ENCODE measurements around the gene KCNMA1. TPM values are rescaled to one million over a fixed set of nuclear protein-coding genes. Genes with fewer than 3 reads are reported as not detected.

KCNMA1 gene
- total RNA-seq, 1 donor from 2014 or later = 0.51 TPM

GRCh38 chr10:77378366-77379349 lies 258.9 kb downstream of the KCNMA1 start:
- DNase-seq (ENCODE audit: low read depth in 2 of 2) = no peak

- no peak for DNase-seq (ENCODE audit: low read depth in 2 of 2)
Observed at GRCh38 chr10:77377678-77378352, 259.8 kb downstream of the KCNMA1 start.

- peak in 1 of 2 donors; percentile 63 for DNase-seq (ENCODE audit: low read depth in 2 of 2)
Observed at GRCh38 chr10:77377034-77377433, 260.6 kb downstream of the KCNMA1 start.

- DNase-seq (ENCODE audit: low read depth in 2 of 2) = no peak
Observed at GRCh38 chr10:77374189-77374656, 263.4 kb downstream of the KCNMA1 start.

GRCh38 chr10:77371848-77372799 lies 265.5 kb downstream of the KCNMA1 start:
- DNase-seq (ENCODE audit: low read depth in 2 of 2) = no peak

- no peak for DNase-seq (ENCODE audit: low read depth in 2 of 2)
Observed at GRCh38 chr10:77371421-77371820, 266.2 kb downstream of the KCNMA1 start.

GRCh38 chr10:77368006-77368405 lies 269.6 kb downstream of the KCNMA1 start:
- DNase-seq (ENCODE audit: low read depth in 2 of 2) = no peak

- DNase-seq (ENCODE audit: low read depth in 2 of 2) = no peak
Observed at GRCh38 chr10:77363210-77363609, 274.4 kb downstream of the KCNMA1 start.

- no peak for DNase-seq (ENCODE audit: low read depth in 2 of 2)
Observed at GRCh38 chr10:77361831-77362230, 275.8 kb downstream of the KCNMA1 start.

- DNase-seq (ENCODE audit: low read depth in 2 of 2) = no peak
Observed at GRCh38 chr10:77361426-77361825, 276.2 kb downstream of the KCNMA1 start.

GRCh38 chr10:77360835-77361234 lies 276.8 kb downstream of the KCNMA1 start:
- no peak for DNase-seq (ENCODE audit: low read depth in 2 of 2)

- no peak for DNase-seq (ENCODE audit: low read depth in 2 of 2)
Observed at GRCh38 chr10:77359950-77360520, 277.6 kb downstream of the KCNMA1 start.

GRCh38 chr10:77359287-77359691 lies 278.3 kb downstream of the KCNMA1 start:
- DNase-seq (ENCODE audit: low read depth in 2 of 2) = no peak

- no peak for DNase-seq (ENCODE audit: low read depth in 2 of 2)
Observed at GRCh38 chr10:77358656-77359055, 279.0 kb downstream of the KCNMA1 start.

GRCh38 chr10:77357611-77358310 lies 279.8 kb downstream of the KCNMA1 start:
- peak in 1 of 2 donors; percentile 21 for DNase-seq (ENCODE audit: low read depth in 2 of 2)

- DNase-seq (ENCODE audit: low read depth in 2 of 2) = no peak
Observed at GRCh38 chr10:77357185-77357584, 280.4 kb downstream of the KCNMA1 start.

- DNase-seq (ENCODE audit: low read depth in 2 of 2) = peak in 1 of 2 donors; percentile 47
Observed at GRCh38 chr10:77355844-77356243, 281.8 kb downstream of the KCNMA1 start.

GRCh38 chr10:77351386-77351785 lies 286.2 kb downstream of the KCNMA1 start:
- no peak for DNase-seq (ENCODE audit: low read depth in 2 of 2)

- peak in 1 of 2 donors; percentile 80 for DNase-seq (ENCODE audit: low read depth in 2 of 2)
Observed at GRCh38 chr10:77350711-77351119, 286.9 kb downstream of the KCNMA1 start.

GRCh38 chr10:77350134-77350533 lies 287.5 kb downstream of the KCNMA1 start:
- DNase-seq (ENCODE audit: low read depth in 2 of 2) = no peak

Measured in dermis microvascular lymphatic vessel endothelial cell (primary cell).